Kidney (tissue), 14 donors: ENCODE measurements around the gene TNRC18. TPM values are rescaled to one million over a fixed set of nuclear protein-coding genes. Genes with fewer than 3 reads are reported as not detected.

Experiments used
- DNase-seq, 5 donors: peaks; one replicate each; pipeline ENCODE4 v3.0.0-alpha.2; 2013 to 2020
- FAIRE-seq: peaks from 2 replicates; lab custom pipeline; 2012; peaks lifted over from hg19 to GRCh38; lab: Jason Lieb, UNC
- H3K27ac ChIP-seq, 2 donors: one replicate each; pipeline ENCODE4 v1.7.0; 2013; ENCODE audit warnings: low read depth in 2 of 2, low read length in 2 of 2, inconsistent platforms in 1 of 2
- H3K27me3 ChIP-seq: one replicate; pipeline ENCODE4 v1.7.1; 2013; ENCODE audit warnings: low read length, inconsistent platforms; ENCODE audit not compliant: control insufficient read depth, insufficient read depth
- H3K36me3 ChIP-seq, 3 donors: one replicate each; pipeline versions ENCODE4 v1.7.0 to v1.7.1; 2013; ENCODE audit warnings: low read length in 3 of 3, control low read depth in 1 of 3, inconsistent platforms in 1 of 3; ENCODE audit not compliant: insufficient read depth in 3 of 3, control insufficient read depth in 2 of 3
- H3K4me1 ChIP-seq, 3 donors: one replicate each; pipeline versions ENCODE4 v1.7.0 to v1.7.1; 2013; ENCODE audit warnings: low read length in 3 of 3, inconsistent platforms in 1 of 3, low read depth in 1 of 3; ENCODE audit not compliant: control insufficient read depth in 2 of 3, insufficient read depth in 2 of 3
- H3K4me3 ChIP-seq, 3 donors: one replicate each; pipeline versions ENCODE4 v1.7.0 to v1.8.1; 2013; ENCODE audit warnings: low read length in 3 of 3, control low read depth in 1 of 3, inconsistent platforms in 1 of 3
- H3K9ac ChIP-seq, 3 donors: one replicate each; pipeline versions ENCODE4 v1.7.0 to v1.7.1; 2013; ENCODE audit warnings: low read length in 3 of 3, control low read depth in 1 of 3, inconsistent platforms in 1 of 3
- H3K9me3 ChIP-seq, 3 donors: one replicate each; pipeline versions ENCODE4 v1.7.0 to v1.7.1; 2013; ENCODE audit warnings: low read length in 3 of 3, control low read depth in 1 of 3, inconsistent platforms in 1 of 3; ENCODE audit not compliant: control insufficient read depth in 2 of 3, insufficient read depth in 1 of 3
- CTCF ChIP-seq: IDR thresholded peaks from 3 replicates; pipeline ENCODE4 v1.5.1; 2012; ENCODE audit warnings: mild to moderate bottlenecking, moderate library complexity, borderline replicate concordance; ENCODE audit not compliant: insufficient read depth; ENCODE audit errors: extremely low read depth
- intact Hi-C: fragments of 100-400 bp; cut with DNase I; formaldehyde crosslinking; loops from one replicate; pipeline ENCODE4 v1.11.1; 2022
- polyA plus RNA-seq: library from polyadenylated mRNA; stranded (reverse); fragments of 350-450 nt; fragmentation: Illumina TruSeq; extraction: RNeasy Lipid Tissue Mini Kit (QIAGEN cat#74804); gene quantifications from one replicate; pipeline ENCODE4 v1.2.3, GENCODE V29; 2014; ENCODE audit warnings: low read depth, low replicate concordance; ENCODE audit not compliant: insufficient read depth
- total RNA-seq: library from RNA; stranded (reverse); fragmentation: NEBNext Ultra II Directional; extraction: Animal tissue kit (Norgen Biotek cat#: 25700); gene quantifications from one replicate; pipeline ENCODE4 v1.2.1, GENCODE V29; 2021
- donor health status: control.
- donor health status: control.
- donor health status: control.
- donor health status: control.
- donor health status: control.
- donor health status: DM: yes; HTN: yes; CAD: no.
- donor health status: Normal renal cell carcinoma (clear cell type).

The TNRC18 gene
- total and polyA plus RNA-seq, 2 donors from 2014 or later = 12.5 to 125 TPM

- no peak for FAIRE-seq
- H3K9me3 ChIP-seq = no peaks in the 10 kb centered on the region
- peaks cover 0 to 33% (median 2%) of the 10 kb centered on the region in 3 donors for H3K36me3 ChIP-seq
Measured at GRCh38 chr7:5350600-5351385, 72.8 kb downstream of the TNRC18 start.

GRCh38 chr7:5350174-5350463 lies 73.5 kb downstream of the TNRC18 start:
- Histone ChIP-seq H3K9ac (no peak overlapping the region), H3K4me1 (peaks cover 0 to 11% (median 0%) of the 10 kb centered on the region in 3 donors), H3K4me3 (no peak overlapping the region), H3K36me3 (peaks cover 0 to 30% (median 2%) of the 10 kb centered on the region in 3 donors), H3K27ac (no peak overlapping the region), H3K9me3 (no peaks in the 10 kb centered on the region), H3K27me3 (no peaks in the 10 kb centered on the region)
- FAIRE-seq (no peak), DNase-seq (no peak)
- TF ChIP-seq CTCF = no peak
- intact Hi-C loops = no loop called here

More at GRCh38 chr7:5350600-5351385, 72.8 kb downstream of the TNRC18 start:
- peak in 1 of 5 donors; percentile 43 for DNase-seq
- Histone ChIP-seq H3K27me3 (no peaks in the 10 kb centered on the region), H3K9ac (no peak overlapping the region), H3K27ac (no peak overlapping the region), H3K4me3 (no peak overlapping the region), H3K4me1 (peaks cover 0 to 12% (median 0%) of the 10 kb centered on the region in 3 donors)
- intact Hi-C loops = no loop called here
- TF ChIP-seq CTCF = no peak

GRCh38 chr7:5349437-5350173 lies 74.0 kb downstream of the TNRC18 start:
- no peak overlapping the region for H3K4me3 ChIP-seq
- TF ChIP-seq CTCF = no peak
- peaks cover 0 to 34% (median 7%) of the 10 kb centered on the region in 3 donors for H3K36me3 ChIP-seq
- H3K9me3 ChIP-seq = no peaks in the 10 kb centered on the region
- H3K4me1 ChIP-seq = peaks cover 0 to 8% (median 0%) of the 10 kb centered on the region in 3 donors
- intact Hi-C loops = no loop called here
- FAIRE-seq = no peak
- H3K27me3 ChIP-seq = no peaks in the 10 kb centered on the region
- no peak overlapping the region for H3K27ac ChIP-seq
- DNase-seq = peak in 4 of 5 donors; percentile 55 to 68 (median 62)
- H3K9ac ChIP-seq = no peak overlapping the region
